ENCODE results near the gene LEKR1.

The LEKR1 gene

GRCh38 chr3:156806698-156807097, 19.5 kb upstream of the LEKR1 start:
- Histone ChIP-seq H3K4me2 (ENCODE audit: insufficient read depth, low read length, poor library complexity, severe bottlenecking) (no peak overlapping the region), H3K4me1 (ENCODE audit: control insufficient read depth in 2 of 2, insufficient read depth in 1 of 2, low read depth in 1 of 2, low read length in 2 of 2) (peaks cover 5 to 11% of the 10 kb centered on the region in 2 donors), H3K27me3 (ENCODE audit: control insufficient read depth in 3 of 3, insufficient read depth in 3 of 3, low read depth in 1 of 3, low read length in 3 of 3) (no peaks in the 10 kb centered on the region), H3K14ac (ENCODE audit: low read length) (no peak overlapping the region), H3K79me1 (ENCODE audit: low read depth, low read length) (no peaks in the 10 kb centered on the region), H3K27ac (replicated peaks; ENCODE audit: low read length) (no peak overlapping the region), H2BK12ac (ENCODE audit: low read length) (no peak overlapping the region), H3K23ac (ENCODE audit: low read depth, low read length, poor library complexity) (no peak overlapping the region), H2AFZ (ENCODE audit: low read length) (no peak overlapping the region), H3K36me3 (replicated peaks in 1 of 2; ENCODE audit: control insufficient read depth in 2 of 2, insufficient read depth in 2 of 2, low read length in 2 of 2) (no peaks in the 10 kb centered on the region), H2AK5ac (ENCODE audit: low read depth, low read length) (no peak overlapping the region), H2BK120ac (ENCODE audit: low read depth, low read length) (no peak overlapping the region), H3K9me3 (replicated peaks in 1 of 2; ENCODE audit: control insufficient read depth in 2 of 2, insufficient read depth in 1 of 2, low read depth in 1 of 2, low read length in 2 of 2) (no peaks in the 10 kb centered on the region), H3K4me3 (ENCODE audit: low read length in 2 of 2) (no peak overlapping the region), H4K8ac (ENCODE audit: low read depth, low read length) (no peak overlapping the region), H3K18ac (ENCODE audit: low read length) (no peak overlapping the region), H3K4ac (ENCODE audit: low read length) (no peak overlapping the region), H2BK5ac (ENCODE audit: low read length) (no peak overlapping the region), H4K91ac (ENCODE audit: low read depth, low read length, poor library complexity) (no peak overlapping the region), H2BK15ac (ENCODE audit: low read length) (no peak overlapping the region), H3K9ac (ENCODE audit: low read depth, low read length, poor library complexity) (no peak overlapping the region)
- DNase-seq (ENCODE audit: low spot score), result no peak

GRCh38 chr3:156808025-156808424, 18.1 kb upstream of the LEKR1 start:
- Histone ChIP-seq H3K9ac (ENCODE audit: low read depth, low read length, poor library complexity) (no peak overlapping the region), H3K4me2 (ENCODE audit: insufficient read depth, low read length, poor library complexity, severe bottlenecking) (no peak overlapping the region), H3K23ac (ENCODE audit: low read depth, low read length, poor library complexity) (no peak overlapping the region), H3K36me3 (replicated peaks in 1 of 2; ENCODE audit: control insufficient read depth in 2 of 2, insufficient read depth in 2 of 2, low read length in 2 of 2) (no peaks in the 10 kb centered on the region), H2AK5ac (ENCODE audit: low read depth, low read length) (no peak overlapping the region), H2BK5ac (ENCODE audit: low read length) (no peak overlapping the region), H2BK12ac (ENCODE audit: low read length) (no peak overlapping the region), H4K91ac (ENCODE audit: low read depth, low read length, poor library complexity) (no peak overlapping the region), H3K14ac (ENCODE audit: low read length) (no peak overlapping the region), H3K79me1 (ENCODE audit: low read depth, low read length) (no peaks in the 10 kb centered on the region), H3K27me3 (ENCODE audit: control insufficient read depth in 3 of 3, insufficient read depth in 3 of 3, low read depth in 1 of 3, low read length in 3 of 3) (peaks cover 0 to 2% (median 0%) of the 10 kb centered on the region in 3 experiments), H3K4me1 (ENCODE audit: control insufficient read depth in 2 of 2, insufficient read depth in 1 of 2, low read depth in 1 of 2, low read length in 2 of 2) (peaks cover 5 to 17% of the 10 kb centered on the region in 2 donors), H3K4ac (ENCODE audit: low read length) (no peak overlapping the region), H3K4me3 (ENCODE audit: low read length in 2 of 2) (no peak overlapping the region), H3K27ac (replicated peaks; ENCODE audit: low read length) (no peak overlapping the region), H2BK15ac (ENCODE audit: low read length) (no peak overlapping the region), H3K18ac (ENCODE audit: low read length) (no peak overlapping the region), H2BK120ac (ENCODE audit: low read depth, low read length) (no peak overlapping the region), H3K9me3 (replicated peaks in 1 of 2; ENCODE audit: control insufficient read depth in 2 of 2, insufficient read depth in 1 of 2, low read depth in 1 of 2, low read length in 2 of 2) (no peaks in the 10 kb centered on the region), H2AFZ (ENCODE audit: low read length) (no peak overlapping the region), H4K8ac (ENCODE audit: low read depth, low read length) (no peak overlapping the region)
- no CpG with 5 or more reads among the region's 2 CpGs for WGBS, 2 donors (ENCODE audit: extremely low coverage in 2 of 2, insufficient read length in 2 of 2, insufficient replicate concordance in 1 of 2)
- DNase-seq (ENCODE audit: low spot score), result no peak

- H3K27ac ChIP-seq (replicated peaks; ENCODE audit: low read length), result no peak overlapping the region
- H3K27me3 ChIP-seq (ENCODE audit: control insufficient read depth in 3 of 3, insufficient read depth in 3 of 3, low read depth in 1 of 3, low read length in 3 of 3), result peaks cover 0 to 10% (median 0%) of the 10 kb centered on the region in 3 experiments
- H3K79me1 ChIP-seq (ENCODE audit: low read depth, low read length), result no peaks in the 10 kb centered on the region
- H3K14ac ChIP-seq (ENCODE audit: low read length), result no peak overlapping the region
- no peak overlapping the region for H2BK120ac ChIP-seq (ENCODE audit: low read depth, low read length)
- H2BK12ac ChIP-seq (ENCODE audit: low read length), result no peak overlapping the region
- no peaks in the 10 kb centered on the region for H3K36me3 ChIP-seq (replicated peaks in 1 of 2; ENCODE audit: control insufficient read depth in 2 of 2, insufficient read depth in 2 of 2, low read length in 2 of 2)
- no peak overlapping the region for H2AFZ ChIP-seq (ENCODE audit: low read length)
- no peak overlapping the region for H2BK15ac ChIP-seq (ENCODE audit: low read length)
- H3K9me3 ChIP-seq (replicated peaks in 1 of 2; ENCODE audit: control insufficient read depth in 2 of 2, insufficient read depth in 1 of 2, low read depth in 1 of 2, low read length in 2 of 2), result no peaks in the 10 kb centered on the region
- no peak overlapping the region for H3K4ac ChIP-seq (ENCODE audit: low read length)
- no peak overlapping the region for H3K18ac ChIP-seq (ENCODE audit: low read length)
- no peak overlapping the region for H4K91ac ChIP-seq (ENCODE audit: low read depth, low read length, poor library complexity)
- no peak overlapping the region for H2BK5ac ChIP-seq (ENCODE audit: low read length)
- WGBS, 2 donors (ENCODE audit: extremely low coverage in 2 of 2, insufficient read length in 2 of 2, insufficient replicate concordance in 1 of 2), result no CpG with 5 or more reads among the region's 2 CpGs
- H3K4me2 ChIP-seq (ENCODE audit: insufficient read depth, low read length, poor library complexity, severe bottlenecking), result no peak overlapping the region
- no peak overlapping the region for H3K9ac ChIP-seq (ENCODE audit: low read depth, low read length, poor library complexity)
- peaks cover 6 to 17% of the 10 kb centered on the region in 2 donors for H3K4me1 ChIP-seq (ENCODE audit: control insufficient read depth in 2 of 2, insufficient read depth in 1 of 2, low read depth in 1 of 2, low read length in 2 of 2)
- peak; percentile 9 for DNase-seq (ENCODE audit: low spot score)
- no peak overlapping the region for H3K23ac ChIP-seq (ENCODE audit: low read depth, low read length, poor library complexity)
- no peak overlapping the region for H2AK5ac ChIP-seq (ENCODE audit: low read depth, low read length)
- H3K4me3 ChIP-seq (ENCODE audit: low read length in 2 of 2), result no peak overlapping the region
- no peak overlapping the region for H4K8ac ChIP-seq (ENCODE audit: low read depth, low read length)
Measured at GRCh38 chr3:156811089-156811862, 14.9 kb upstream of the LEKR1 start.

- H3K9me3 ChIP-seq (replicated peaks in 1 of 2; ENCODE audit: control insufficient read depth in 2 of 2, insufficient read depth in 1 of 2, low read depth in 1 of 2, low read length in 2 of 2), result no peaks in the 10 kb centered on the region
- no peak overlapping the region for H2BK15ac ChIP-seq (ENCODE audit: low read length)
- H3K79me1 ChIP-seq (ENCODE audit: low read depth, low read length), result no peaks in the 10 kb centered on the region
- H3K4ac ChIP-seq (ENCODE audit: low read length), result no peak overlapping the region
- no peak overlapping the region for H2AK5ac ChIP-seq (ENCODE audit: low read depth, low read length)
- peaks cover 6 to 17% of the 10 kb centered on the region in 2 donors for H3K4me1 ChIP-seq (ENCODE audit: control insufficient read depth in 2 of 2, insufficient read depth in 1 of 2, low read depth in 1 of 2, low read length in 2 of 2)
- H3K4me2 ChIP-seq (ENCODE audit: insufficient read depth, low read length, poor library complexity, severe bottlenecking), result no peak overlapping the region
- DNase-seq (ENCODE audit: low spot score), result no peak
- no peaks in the 10 kb centered on the region for H3K36me3 ChIP-seq (replicated peaks in 1 of 2; ENCODE audit: control insufficient read depth in 2 of 2, insufficient read depth in 2 of 2, low read length in 2 of 2)
- no peak overlapping the region for H2AFZ ChIP-seq (ENCODE audit: low read length)
- WGBS, 2 donors (ENCODE audit: extremely low coverage in 2 of 2, insufficient read length in 2 of 2, insufficient replicate concordance in 1 of 2), result no CpG with 5 or more reads among the region's 6 CpGs
- H3K23ac ChIP-seq (ENCODE audit: low read depth, low read length, poor library complexity), result no peak overlapping the region
- no peak overlapping the region for H2BK12ac ChIP-seq (ENCODE audit: low read length)
- no peak overlapping the region for H2BK5ac ChIP-seq (ENCODE audit: low read length)
- no peak overlapping the region for H3K27ac ChIP-seq (replicated peaks; ENCODE audit: low read length)
- no peak overlapping the region for H4K91ac ChIP-seq (ENCODE audit: low read depth, low read length, poor library complexity)
- no peak overlapping the region for H2BK120ac ChIP-seq (ENCODE audit: low read depth, low read length)
- H3K14ac ChIP-seq (ENCODE audit: low read length), result no peak overlapping the region
- H4K8ac ChIP-seq (ENCODE audit: low read depth, low read length), result no peak overlapping the region
- peaks cover 0 to 10% (median 0%) of the 10 kb centered on the region in 3 experiments for H3K27me3 ChIP-seq (ENCODE audit: control insufficient read depth in 3 of 3, insufficient read depth in 3 of 3, low read depth in 1 of 3, low read length in 3 of 3)
- no peak overlapping the region for H3K4me3 ChIP-seq (ENCODE audit: low read length in 2 of 2)
- H3K9ac ChIP-seq (ENCODE audit: low read depth, low read length, poor library complexity), result no peak overlapping the region
- H3K18ac ChIP-seq (ENCODE audit: low read length), result no peak overlapping the region
Measured at GRCh38 chr3:156812521-156813335, 13.4 kb upstream of the LEKR1 start.
